ENCODE measurements around the gene SYS1. TPM values are rescaled to one million over a fixed set of nuclear protein-coding genes. Genes with fewer than 3 reads are reported as not detected.

Gene SYS1
- total and polyA plus RNA-seq, 2 experiments from 2014 or later = 20.0 to 28.0 TPM

DNA sequence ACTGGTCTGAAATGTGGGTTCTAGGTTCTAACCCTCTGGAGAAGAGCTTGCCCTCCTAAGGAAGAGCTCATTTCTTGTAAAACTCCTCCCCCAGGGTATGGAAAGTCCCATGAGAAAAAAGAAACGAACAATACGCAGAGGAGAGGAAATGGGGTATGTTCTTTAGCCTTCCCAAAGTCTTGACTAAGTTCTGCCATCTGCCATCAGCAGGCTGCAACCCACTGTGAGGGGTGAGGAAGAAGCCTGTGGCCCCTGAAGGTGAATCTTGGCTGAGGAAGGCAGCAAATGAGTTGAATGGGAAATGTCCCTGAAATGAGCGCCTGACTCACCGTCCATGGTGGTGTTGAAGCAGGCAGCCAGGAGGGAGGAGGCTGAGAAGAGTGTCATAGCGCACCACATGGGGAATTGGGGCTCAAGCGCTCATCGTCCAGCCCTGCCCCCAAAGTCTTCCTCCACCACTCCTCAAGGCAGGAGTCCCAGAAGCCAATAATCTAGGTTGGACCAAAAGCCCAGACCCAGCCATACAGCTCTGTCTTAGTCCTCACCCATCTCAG is 44.5 kb upstream of the SYS1 start:
- no peaks in the 10 kb centered on the region for H3K4me1 ChIP-seq (ENCODE audit: low read depth)
- TF ChIP-seq, protein P1, sequence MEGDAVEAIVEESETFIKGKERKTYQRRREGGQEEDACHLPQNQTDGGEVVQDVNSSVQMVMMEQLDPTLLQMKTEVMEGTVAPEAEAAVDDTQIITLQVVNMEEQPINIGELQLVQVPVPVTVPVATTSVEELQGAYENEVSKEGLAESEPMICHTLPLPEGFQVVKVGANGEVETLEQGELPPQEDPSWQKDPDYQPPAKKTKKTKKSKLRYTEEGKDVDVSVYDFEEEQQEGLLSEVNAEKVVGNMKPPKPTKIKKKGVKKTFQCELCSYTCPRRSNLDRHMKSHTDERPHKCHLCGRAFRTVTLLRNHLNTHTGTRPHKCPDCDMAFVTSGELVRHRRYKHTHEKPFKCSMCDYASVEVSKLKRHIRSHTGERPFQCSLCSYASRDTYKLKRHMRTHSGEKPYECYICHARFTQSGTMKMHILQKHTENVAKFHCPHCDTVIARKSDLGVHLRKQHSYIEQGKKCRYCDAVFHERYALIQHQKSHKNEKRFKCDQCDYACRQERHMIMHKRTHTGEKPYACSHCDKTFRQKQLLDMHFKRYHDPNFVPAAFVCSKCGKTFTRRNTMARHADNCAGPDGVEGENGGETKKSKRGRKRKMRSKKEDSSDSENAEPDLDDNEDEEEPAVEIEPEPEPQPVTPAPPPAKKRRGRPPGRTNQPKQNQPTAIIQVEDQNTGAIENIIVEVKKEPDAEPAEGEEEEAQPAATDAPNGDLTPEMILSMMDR (IDR thresholded peaks at IDR 0.05; ENCODE audit: low read depth, low read length) = no peak
- no peak overlapping the region for H3K27ac ChIP-seq
- no peaks in the 10 kb centered on the region for H3K9me3 ChIP-seq (ENCODE audit: low read depth)
- H3K36me3 ChIP-seq = no peaks in the 10 kb centered on the region
- no peak overlapping the region for H3K4me3 ChIP-seq
- no peaks in the 10 kb centered on the region for H3K27me3 ChIP-seq
- no peak for DNase-seq (ENCODE audit: low read depth in 1 of 2, low spot score in 1 of 2)

DNA sequence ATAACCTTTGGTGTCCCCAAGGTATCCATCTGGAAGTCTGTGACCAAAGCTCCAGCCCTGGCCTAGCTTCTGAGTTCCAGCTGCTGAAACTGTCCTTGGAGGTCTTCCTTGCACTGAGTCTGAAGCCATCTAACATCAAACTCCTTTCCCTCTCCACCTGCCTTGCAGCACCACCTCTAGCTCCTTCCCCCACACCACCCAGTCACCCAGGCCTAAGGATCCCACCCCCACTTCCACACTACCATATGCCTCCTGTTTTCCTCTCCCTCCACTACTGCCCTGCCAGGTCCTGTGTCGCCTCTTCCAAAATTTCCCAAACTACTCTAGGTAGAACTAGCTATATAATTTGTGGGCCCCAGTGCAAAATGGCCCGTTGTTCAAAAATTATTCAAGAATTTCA is 44.0 kb upstream of the SYS1 start:
- DNase-seq (ENCODE audit: low read depth in 1 of 2, low spot score in 1 of 2) = no peak
- Histone ChIP-seq H3K9me3 (ENCODE audit: low read depth) (no peaks in the 10 kb centered on the region), H3K36me3 (no peaks in the 10 kb centered on the region), H3K4me1 (ENCODE audit: low read depth) (no peaks in the 10 kb centered on the region), H3K4me3 (no peak overlapping the region), H3K27me3 (no peaks in the 10 kb centered on the region), H3K27ac (no peak overlapping the region)
- TF ChIP-seq, protein P1 (IDR thresholded peaks at IDR 0.05; ENCODE audit: low read depth, low read length) = no peak

DNA sequence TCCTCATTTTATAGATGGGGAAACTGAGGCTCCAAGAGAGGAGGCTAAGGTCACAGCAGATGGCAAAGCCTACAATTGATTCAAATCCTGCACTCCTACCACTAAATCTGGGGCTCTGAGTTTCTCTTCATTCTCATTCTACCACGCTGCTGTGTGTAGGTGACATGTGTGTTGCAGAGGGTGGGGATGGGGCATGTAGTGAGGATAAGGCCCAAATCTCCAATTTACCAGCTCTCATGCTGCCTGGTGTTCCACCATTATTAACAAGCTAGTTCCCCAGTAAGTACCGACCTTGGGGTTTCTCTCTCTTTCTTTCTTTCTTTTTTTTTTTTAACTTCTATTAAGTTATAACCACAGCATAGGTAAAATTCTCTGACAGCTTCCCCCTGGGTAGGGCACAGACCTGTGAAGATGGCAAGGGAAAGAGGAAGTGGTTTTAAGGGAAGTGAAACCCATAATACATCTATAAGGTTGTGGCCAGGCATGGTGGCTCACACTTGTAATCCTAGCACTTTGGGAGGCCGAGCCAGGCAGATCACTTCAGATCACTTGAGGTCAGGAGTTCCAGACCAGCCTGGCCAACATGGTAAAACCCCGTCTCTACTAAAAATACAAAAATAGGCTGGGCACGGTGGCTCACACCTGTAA is 41.9 kb upstream of the SYS1 start:
- no peak for DNase-seq (ENCODE audit: low read depth in 1 of 2, low spot score in 1 of 2)
- no peaks in the 10 kb centered on the region for H3K27me3 ChIP-seq
- no peak overlapping the region for H3K4me3 ChIP-seq
- H3K36me3 ChIP-seq = no peaks in the 10 kb centered on the region
- TF ChIP-seq, protein P1 (IDR thresholded peaks at IDR 0.05; ENCODE audit: low read depth, low read length) = no peak
- H3K27ac ChIP-seq = no peak overlapping the region
- H3K9me3 ChIP-seq (ENCODE audit: low read depth) = no peaks in the 10 kb centered on the region
- H3K4me1 ChIP-seq (ENCODE audit: low read depth) = peaks cover 4% of the 10 kb centered on the region

DNA sequence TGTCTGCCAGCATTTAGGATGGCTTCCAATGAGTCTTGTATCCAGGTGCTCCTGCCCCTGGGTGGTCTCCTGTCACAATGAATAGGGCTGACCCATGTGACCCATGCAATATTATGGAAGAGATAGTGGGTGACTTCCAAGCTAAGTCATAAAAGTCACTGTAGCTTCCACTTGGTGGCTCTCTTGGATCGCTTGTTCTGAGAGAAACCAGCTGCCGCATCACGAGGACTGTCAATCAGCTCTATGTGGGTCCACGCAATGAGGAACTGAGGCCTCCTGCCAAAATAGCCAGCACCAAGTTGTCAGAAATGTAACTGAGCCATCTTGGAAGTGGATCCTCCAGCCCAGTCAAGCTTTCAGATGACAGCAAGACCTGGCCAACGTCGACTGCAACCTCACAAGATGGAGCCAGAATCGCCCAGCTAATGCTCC is 40.0 kb upstream of the SYS1 start:
- Histone ChIP-seq H3K4me1 (ENCODE audit: low read depth) (peaks cover 4% of the 10 kb centered on the region), H3K4me3 (no peak overlapping the region), H3K27me3 (no peaks in the 10 kb centered on the region), H3K9me3 (ENCODE audit: low read depth) (no peaks in the 10 kb centered on the region), H3K36me3 (no peaks in the 10 kb centered on the region), H3K27ac (no peak overlapping the region)
- TF ChIP-seq, protein P1 (IDR thresholded peaks at IDR 0.05; ENCODE audit: low read depth, low read length) = peak; percentile 15
- peak; percentile 58 to 73 for DNase-seq (ENCODE audit: low read depth in 1 of 2, low spot score in 1 of 2)

DNA sequence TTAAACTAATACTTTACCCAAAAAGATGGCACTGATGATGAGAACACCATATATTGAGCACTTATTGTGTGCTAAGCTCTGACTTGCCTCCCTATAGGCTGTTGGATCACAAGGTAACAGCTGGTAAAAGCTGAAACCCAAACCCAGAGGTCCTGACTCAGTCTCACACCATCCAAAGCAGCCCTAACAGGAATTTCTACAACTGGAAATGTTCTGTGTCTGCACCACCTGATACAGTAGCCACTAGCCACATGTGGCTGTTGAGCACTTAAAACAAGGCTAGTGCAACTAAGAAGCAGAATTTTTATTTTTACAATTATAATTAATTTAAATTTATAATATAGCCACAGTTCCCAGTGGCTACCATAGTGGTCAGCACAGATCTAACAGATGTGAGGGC is 39.2 kb upstream of the SYS1 start:
- DNase-seq (ENCODE audit: low read depth in 1 of 2, low spot score in 1 of 2) = no peak
- TF ChIP-seq, protein P1 (IDR thresholded peaks at IDR 0.05; ENCODE audit: low read depth, low read length) = no peak
- no peaks in the 10 kb centered on the region for H3K27me3 ChIP-seq
- no peak overlapping the region for H3K27ac ChIP-seq
- peaks cover 4% of the 10 kb centered on the region for H3K4me1 ChIP-seq (ENCODE audit: low read depth)
- H3K4me3 ChIP-seq = no peak overlapping the region
- no peaks in the 10 kb centered on the region for H3K9me3 ChIP-seq (ENCODE audit: low read depth)
- H3K36me3 ChIP-seq = no peaks in the 10 kb centered on the region

All from cardiac muscle cell (in vitro differentiated cells and primary cell).